ENCODE results near the gene RUFY2.

DNA sequence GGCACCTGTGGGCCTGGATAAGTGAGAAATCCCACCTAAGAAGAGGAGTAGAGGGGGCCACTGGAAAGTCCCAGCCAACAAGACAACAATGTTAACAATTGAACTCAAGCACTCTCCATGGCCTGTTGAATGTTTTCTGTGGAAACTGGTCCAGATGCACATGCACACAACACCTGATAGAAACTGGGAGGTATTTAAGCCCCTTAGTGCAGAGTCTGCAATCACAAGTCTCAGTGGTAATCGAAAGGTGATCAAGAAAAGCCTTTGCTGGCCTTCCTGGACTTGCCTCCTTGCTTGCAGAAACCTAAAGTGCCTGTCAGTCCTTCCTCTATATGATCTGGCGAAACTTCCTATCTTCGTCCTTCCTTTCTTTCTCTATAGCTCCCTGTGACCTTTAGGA is 105.8 kb downstream of the RUFY2 start:
- TF ChIP-seq, protein P1, sequence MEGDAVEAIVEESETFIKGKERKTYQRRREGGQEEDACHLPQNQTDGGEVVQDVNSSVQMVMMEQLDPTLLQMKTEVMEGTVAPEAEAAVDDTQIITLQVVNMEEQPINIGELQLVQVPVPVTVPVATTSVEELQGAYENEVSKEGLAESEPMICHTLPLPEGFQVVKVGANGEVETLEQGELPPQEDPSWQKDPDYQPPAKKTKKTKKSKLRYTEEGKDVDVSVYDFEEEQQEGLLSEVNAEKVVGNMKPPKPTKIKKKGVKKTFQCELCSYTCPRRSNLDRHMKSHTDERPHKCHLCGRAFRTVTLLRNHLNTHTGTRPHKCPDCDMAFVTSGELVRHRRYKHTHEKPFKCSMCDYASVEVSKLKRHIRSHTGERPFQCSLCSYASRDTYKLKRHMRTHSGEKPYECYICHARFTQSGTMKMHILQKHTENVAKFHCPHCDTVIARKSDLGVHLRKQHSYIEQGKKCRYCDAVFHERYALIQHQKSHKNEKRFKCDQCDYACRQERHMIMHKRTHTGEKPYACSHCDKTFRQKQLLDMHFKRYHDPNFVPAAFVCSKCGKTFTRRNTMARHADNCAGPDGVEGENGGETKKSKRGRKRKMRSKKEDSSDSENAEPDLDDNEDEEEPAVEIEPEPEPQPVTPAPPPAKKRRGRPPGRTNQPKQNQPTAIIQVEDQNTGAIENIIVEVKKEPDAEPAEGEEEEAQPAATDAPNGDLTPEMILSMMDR (IDR thresholded peaks at IDR 0.05), result no peak
- TF ChIP-seq POLR2A (IDR thresholded peaks at IDR 0.05), result no peak
- no peak for TF ChIP-seq EP300 (IDR thresholded peaks at IDR 0.05)
- no peak for TF ChIP-seq POLR2AphosphoS5 (IDR thresholded peaks at IDR 0.05)

All from stomach (tissue), 4 donors.